ENCODE results near the gene DCC. TPM values are rescaled to one million over a fixed set of nuclear protein-coding genes. Genes with fewer than 3 reads are reported as not detected.

DCC gene
- total RNA-seq, 1 experiment from 2014 or later, result not detected

- no peaks in the 10 kb centered on the region for H3K36me3 ChIP-seq (ENCODE audit: control insufficient read depth in 1 of 2, insufficient read depth in 2 of 2, low read length in 2 of 2)
- ATAC-seq (no peak), DNase-seq (ENCODE audit: low read depth, low spot score) (no peak)
- intact Hi-C loops (cut with micrococcal nuclease), result no loop called here
- CTCF ChIA-PET, result no interaction called here
- no peaks in the 10 kb centered on the region for H3K27me3 ChIP-seq (ENCODE audit: insufficient read depth, low read length)
- no TSS peak for BruUV-seq (replicated peaks)
- H3K4me1 ChIP-seq (ENCODE audit: control insufficient read depth in 1 of 2, insufficient read depth in 2 of 2, low read length in 2 of 2), result no peaks in the 10 kb centered on the region
- no peaks in the 10 kb centered on the region for H4K20me1 ChIP-seq (ENCODE audit: insufficient read depth)
- no peak overlapping the region for H3K9ac ChIP-seq (ENCODE audit: low read length)
- no peak overlapping the region for H3K4me2 ChIP-seq (ENCODE audit: low read length)
- H3K27ac ChIP-seq (ENCODE audit: low read depth, low read length), result no peak overlapping the region
- no peaks in the 10 kb centered on the region for H3K79me2 ChIP-seq (ENCODE audit: insufficient read depth, low read length)
- H2AFZ ChIP-seq (ENCODE audit: low read depth, low read length, poor library complexity, severe bottlenecking), result no peak overlapping the region
- RAD21 ChIA-PET (ENCODE audit: low non-redundant PET in 1 of 2, low total read pairs in 2 of 2, uncharacterized antibody in 2 of 2, unreplicated experiment in 2 of 2), result no interaction called here
- no peaks in the 10 kb centered on the region for H3K9me2 ChIP-seq (ENCODE audit: insufficient read depth)
- H3K4me3 ChIP-seq (replicated peaks in 1 of 2; ENCODE audit: low read depth in 1 of 2, low read length in 2 of 2), result no peak overlapping the region
- no peak for TF ChIP-seq ZNF274 (IDR thresholded peaks at IDR 0.05; ENCODE audit: low read depth, low read length)
- no peak for TF ChIP-seq FOSL1 (IDR thresholded peaks at IDR 0.05; ENCODE audit: low read depth)
- TF ChIP-seq ELF1 (IDR thresholded peaks at IDR 0.05; ENCODE audit: borderline replicate concordance, low read depth), result no peak
- TF ChIP-seq CEBPB (IDR thresholded peaks at IDR 0.05; ENCODE audit: low read depth), result no peak
- TF ChIP-seq SP1 (IDR thresholded peaks at IDR 0.05; ENCODE audit: low read depth), result no peak
- TF ChIP-seq SIN3A (IDR thresholded peaks at IDR 0.05; ENCODE audit: low read depth), result no peak
- TF ChIP-seq EGR1 (IDR thresholded peaks at IDR 0.05; ENCODE audit: low read depth), result no peak
- TF ChIP-seq CTCF (IDR thresholded peaks at IDR 0.05 in 2 of 3, conservative IDR thresholded peaks at IDR 0.05 in 1 of 3; ENCODE audit: borderline replicate concordance in 1 of 3, insufficient read depth in 1 of 3, low read depth in 2 of 3, low read length in 2 of 3), result no peak
- TF ChIP-seq ZFX (IDR thresholded peaks at IDR 0.05), result no peak
- no peak for TF ChIP-seq ATF3 (IDR thresholded peaks at IDR 0.05)
- no peak for TF ChIP-seq POLR2AphosphoS5 (IDR thresholded peaks at IDR 0.05; ENCODE audit: low read depth, low read length)
- TF ChIP-seq REST (IDR thresholded peaks at IDR 0.05; ENCODE audit: low read depth), result no peak
- TF ChIP-seq YY1 (IDR thresholded peaks at IDR 0.05; ENCODE audit: extremely low read depth, insufficient replicate concordance, low read depth, low read length), result no peak
- no peak for TF ChIP-seq TCF7L2 (IDR thresholded peaks at IDR 0.05; ENCODE audit: borderline replicate concordance, extremely low read depth, insufficient read depth, insufficient read length)
- no peak for TF ChIP-seq MAX (IDR thresholded peaks at IDR 0.05)
- peaks cover 0 to 26% of the 10 kb centered on the region in 2 experiments; a peak in 3 of 4 replicates for H3K9me3 ChIP-seq (ENCODE audit: control insufficient read depth in 1 of 2, insufficient read depth in 1 of 2, low read depth in 1 of 2, low read length in 2 of 2)
- POLR2A ChIA-PET, result no interaction called here
Observed at GRCh38 chr18:52748343-52748742, 408.3 kb downstream of the DCC start.

Data from HCT116 (cell line).